Activated CD4-positive, alpha-beta T cell treated with anti-CD3 and anti-CD28 coated beads, Interleukin-2, amount 10 ng/mL, durations not matched to agents 24 days and 14 days (primary cell): ENCODE measurements around the gene TBC1D16. TPM values are rescaled to one million over a fixed set of nuclear protein-coding genes. Genes with fewer than 3 reads are reported as not detected.
"Not testable (repeated sequence)": the region's sequence is repeated elsewhere in the genome, so short reads cannot be mapped to it uniquely, and the experiment has no call there.

Source experiments
- DNase-seq: peaks from one replicate; pipeline ENCODE4 v3.0.0; 2022
- H3K27ac Mint-ChIP-seq: one replicate; pipeline ENCODE4 v1.8.0; 2022; ENCODE audit warnings: mild to moderate bottlenecking, mixed read lengths
- H3K27me3 Mint-ChIP-seq: one replicate; pipeline ENCODE4 v1.8.0; 2022; ENCODE audit warnings: mixed read lengths
- H3K36me3 Mint-ChIP-seq: one replicate; pipeline ENCODE4 v1.8.0; 2022; ENCODE audit warnings: low read depth, mild to moderate bottlenecking, mixed read lengths
- H3K4me1 Mint-ChIP-seq: one replicate; pipeline ENCODE4 v1.8.0; 2021; ENCODE audit warnings: mixed read lengths
- H3K4me3 Mint-ChIP-seq: one replicate; pipeline ENCODE4 v1.8.0; 2022; ENCODE audit warnings: mild to moderate bottlenecking, moderate library complexity, mixed read lengths
- H3K9me3 Mint-ChIP-seq: one replicate; pipeline ENCODE4 v1.8.0; 2021; ENCODE audit warnings: mixed read lengths
- intact Hi-C: fragments of 100-400 bp; cut with micrococcal nuclease; formaldehyde crosslinking; loops from one replicate; pipeline ENCODE4 v1.15.1; 2023
- total RNA-seq: library from RNA; stranded (reverse); gene quantifications from 2 replicates; pipeline ENCODE4 v1.2.3, GENCODE V29; 2022

The TBC1D16 gene
- total RNA-seq, 1 donor from 2014 or later, result 1.4 TPM

- intact Hi-C loops, result no loop called here
- no peaks in the 10 kb centered on the region for H3K36me3 Mint-ChIP-seq
- H3K27me3 Mint-ChIP-seq, result peaks cover 5% of the 10 kb centered on the region
- no peak for DNase-seq
- H3K9me3 Mint-ChIP-seq, result no peaks in the 10 kb centered on the region
- no peaks in the 10 kb centered on the region for H3K4me1 Mint-ChIP-seq
- H3K27ac Mint-ChIP-seq, result no peak overlapping the region
- no peak overlapping the region for H3K4me3 Mint-ChIP-seq
Measured at GRCh38 chr17:79910985-79911361, 124.7 kb downstream of the TBC1D16 start.

GRCh38 chr17:79909121-79909520 is 126.6 kb downstream of the TBC1D16 start:
- H3K36me3 Mint-ChIP-seq, result no peaks in the 10 kb centered on the region
- no peaks in the 10 kb centered on the region for H3K4me1 Mint-ChIP-seq
- H3K9me3 Mint-ChIP-seq, result no peaks in the 10 kb centered on the region
- H3K4me3 Mint-ChIP-seq, result no peak overlapping the region
- intact Hi-C loops, result no loop called here
- no peak for DNase-seq
- H3K27ac Mint-ChIP-seq, result no peak overlapping the region
- peaks cover 8% of the 10 kb centered on the region for H3K27me3 Mint-ChIP-seq

- H3K36me3 Mint-ChIP-seq, result no peaks in the 10 kb centered on the region
- DNase-seq, result no peak
Measured at GRCh38 chr17:79907850-79908249, 127.8 kb downstream of the TBC1D16 start.

GRCh38 chr17:79907217-79907715 is 128.4 kb downstream of the TBC1D16 start:
- Mint-ChIP-seq H3K27ac (no peak overlapping the region), H3K4me3 (no peak overlapping the region), H3K36me3 (no peaks in the 10 kb centered on the region), H3K4me1 (no peaks in the 10 kb centered on the region), H3K27me3 (peaks cover 9% of the 10 kb centered on the region), H3K9me3 (no peaks in the 10 kb centered on the region)
- intact Hi-C loops, result no loop called here
- DNase-seq, result no peak

More at GRCh38 chr17:79907850-79908249, 127.8 kb downstream of the TBC1D16 start:
- no peak overlapping the region for H3K27ac Mint-ChIP-seq
- H3K9me3 Mint-ChIP-seq, result no peaks in the 10 kb centered on the region
- H3K4me3 Mint-ChIP-seq, result no peak overlapping the region
- intact Hi-C loops, result no loop called here
- peaks cover 8% of the 10 kb centered on the region for H3K27me3 Mint-ChIP-seq
- no peaks in the 10 kb centered on the region for H3K4me1 Mint-ChIP-seq

GRCh38 chr17:79905832-79906231 is 129.8 kb downstream of the TBC1D16 start:
- Mint-ChIP-seq H3K4me1 (no peaks in the 10 kb centered on the region), H3K4me3 (no peak overlapping the region), H3K27me3 (peaks cover 11% of the 10 kb centered on the region), H3K36me3 (no peaks in the 10 kb centered on the region), H3K27ac (no peak overlapping the region), H3K9me3 (no peaks in the 10 kb centered on the region)
- intact Hi-C loops, result no loop called here
- no peak for DNase-seq

- Mint-ChIP-seq H3K4me1 (no peaks in the 10 kb centered on the region), H3K36me3 (no peaks in the 10 kb centered on the region), H3K27me3 (peaks cover 14% of the 10 kb centered on the region), H3K4me3 (no peak overlapping the region), H3K9me3 (no peaks in the 10 kb centered on the region), H3K27ac (no peak overlapping the region)
- DNase-seq, result no peak
- intact Hi-C loops, result no loop called here
Measured at GRCh38 chr17:79904865-79905264, 130.8 kb downstream of the TBC1D16 start.

- DNase-seq, result no peak
- Mint-ChIP-seq H3K4me1 (no peaks in the 10 kb centered on the region), H3K27ac (no peak overlapping the region), H3K36me3 (no peaks in the 10 kb centered on the region), H3K4me3 (no peak overlapping the region), H3K9me3 (no peaks in the 10 kb centered on the region), H3K27me3 (peaks cover 20% of the 10 kb centered on the region)
- intact Hi-C loops, result no loop called here
Measured at GRCh38 chr17:79902146-79902791, 133.4 kb downstream of the TBC1D16 start.

GRCh38 chr17:79901131-79901530 is 134.5 kb downstream of the TBC1D16 start:
- no peaks in the 10 kb centered on the region for H3K9me3 Mint-ChIP-seq
- no peak overlapping the region for H3K27ac Mint-ChIP-seq
- intact Hi-C loops, result no loop called here
- H3K36me3 Mint-ChIP-seq, result no peaks in the 10 kb centered on the region
- H3K27me3 Mint-ChIP-seq, result peaks cover 21% of the 10 kb centered on the region
- H3K4me3 Mint-ChIP-seq, result no peak overlapping the region
- no peak for DNase-seq
- no peaks in the 10 kb centered on the region for H3K4me1 Mint-ChIP-seq

- peaks cover 18% of the 10 kb centered on the region for H3K27me3 Mint-ChIP-seq
- H3K9me3 Mint-ChIP-seq, result no peaks in the 10 kb centered on the region
- H3K4me3 Mint-ChIP-seq, result no peak overlapping the region
- no peak for DNase-seq
- no peak overlapping the region for H3K27ac Mint-ChIP-seq
- H3K36me3 Mint-ChIP-seq, result no peaks in the 10 kb centered on the region
- intact Hi-C loops, result no loop called here
- H3K4me1 Mint-ChIP-seq, result no peaks in the 10 kb centered on the region
Measured at GRCh38 chr17:79899584-79899983, 136.1 kb downstream of the TBC1D16 start.

- no peaks in the 10 kb centered on the region for H3K9me3 Mint-ChIP-seq
- H3K4me1 Mint-ChIP-seq, result no peaks in the 10 kb centered on the region
- no peaks in the 10 kb centered on the region for H3K36me3 Mint-ChIP-seq
- no peak overlapping the region for H3K27ac Mint-ChIP-seq
- H3K4me3 Mint-ChIP-seq, result no peak overlapping the region
- peaks cover 17% of the 10 kb centered on the region for H3K27me3 Mint-ChIP-seq
- DNase-seq, result no peak
- intact Hi-C loops, result no loop called here
Measured at GRCh38 chr17:79897243-79898063, 138.2 kb downstream of the TBC1D16 start.

- H3K9me3 Mint-ChIP-seq, DNase-seq, H3K27ac Mint-ChIP-seq, H3K4me3 Mint-ChIP-seq, intact Hi-C loops, H3K4me1 Mint-ChIP-seq, H3K27me3 Mint-ChIP-seq, H3K36me3 Mint-ChIP-seq: not testable (repeated sequence)
Measured at GRCh38 chr17:79893457-79893856, 142.2 kb downstream of the TBC1D16 start.

GRCh38 chr17:79892457-79893241 is 143.0 kb downstream of the TBC1D16 start:
- H3K36me3 Mint-ChIP-seq, result no peaks in the 10 kb centered on the region
- H3K9me3 Mint-ChIP-seq, result no peaks in the 10 kb centered on the region
- DNase-seq, result no peak
- H3K27ac Mint-ChIP-seq, result no peak overlapping the region
- intact Hi-C loops, result no loop called here
- no peaks in the 10 kb centered on the region for H3K4me1 Mint-ChIP-seq
- H3K27me3 Mint-ChIP-seq, result peaks cover 5% of the 10 kb centered on the region
- H3K4me3 Mint-ChIP-seq, result no peak overlapping the region

- Mint-ChIP-seq H3K4me3 (no peak overlapping the region), H3K27me3 (peaks cover 9% of the 10 kb centered on the region), H3K36me3 (no peaks in the 10 kb centered on the region), H3K27ac (no peak overlapping the region), H3K9me3 (no peaks in the 10 kb centered on the region), H3K4me1 (no peaks in the 10 kb centered on the region)
- DNase-seq, result no peak
- intact Hi-C loops, result no loop called here
Measured at GRCh38 chr17:79891113-79891730, 144.4 kb downstream of the TBC1D16 start.
